GM04504 (cell line): ENCODE measurements around the gene BTNL2.

Experiments
- DNase-seq: peaks from one replicate; pipeline ENCODE4 v3.0.0-alpha.2; 2012; ENCODE audit warnings: low read depth

Gene BTNL2

GRCh38 chr6:32415521-32416019, 8.6 kb upstream of the BTNL2 start:
- peak; percentile 28 for DNase-seq

- peak; percentile 18 for DNase-seq
These were observed 6.6 kb upstream of the BTNL2 start for GRCh38 chr6:32413427-32414047.

- no peak for DNase-seq
These were observed 4.8 kb upstream of the BTNL2 start for GRCh38 chr6:32411566-32412327.

GRCh38 chr6:32410906-32411305, 3.9 kb upstream of the BTNL2 start:
- no peak for DNase-seq

- no peak for DNase-seq
These were observed 784 bp downstream of the BTNL2 start for GRCh38 chr6:32406197-32406596.

GRCh38 chr6:32405656-32406055, 1.3 kb downstream of the BTNL2 start:
- DNase-seq: no peak

GRCh38 chr6:32402812-32403211, 4.2 kb downstream of the BTNL2 start:
- no peak for DNase-seq

GRCh38 chr6:32401284-32401963, 5.6 kb downstream of the BTNL2 start:
- DNase-seq: no peak

GRCh38 chr6:32397252-32397920, 9.6 kb downstream of the BTNL2 start:
- no peak for DNase-seq

- DNase-seq: no peak
These were observed 11.0 kb downstream of the BTNL2 start for GRCh38 chr6:32396028-32396427.

- no peak for DNase-seq
These were observed 13.1 kb downstream of the BTNL2 start for GRCh38 chr6:32393665-32394420.

- no peak for DNase-seq
These were observed 15.5 kb downstream of the BTNL2 start for GRCh38 chr6:32391505-32391904.

GRCh38 chr6:32387589-32388340, 19.2 kb downstream of the BTNL2 start:
- no peak for DNase-seq

- no peak for DNase-seq
These were observed 20.9 kb downstream of the BTNL2 start for GRCh38 chr6:32386040-32386439.

- no peak for DNase-seq
These were observed 24.1 kb downstream of the BTNL2 start for GRCh38 chr6:32382757-32383420.

GRCh38 chr6:32379545-32379944, 27.4 kb downstream of the BTNL2 start:
- no peak for DNase-seq

- DNase-seq: no peak
These were observed 31.0 kb downstream of the BTNL2 start for GRCh38 chr6:32375739-32376529.

- no peak for DNase-seq
These were observed 35.2 kb downstream of the BTNL2 start, which contains the start of gene TSBP1 for GRCh38 chr6:32371803-32372202. TSBP1 (minus strand) TSS chr6:32371903; CDS start chr6:32371706, 197 bp downstream.

- no peak for DNase-seq
These were observed 35.8 kb downstream of the BTNL2 start for GRCh38 chr6:32371229-32371628.
